Measurements from ENCODE around the gene PKMYT1.

DNA sequence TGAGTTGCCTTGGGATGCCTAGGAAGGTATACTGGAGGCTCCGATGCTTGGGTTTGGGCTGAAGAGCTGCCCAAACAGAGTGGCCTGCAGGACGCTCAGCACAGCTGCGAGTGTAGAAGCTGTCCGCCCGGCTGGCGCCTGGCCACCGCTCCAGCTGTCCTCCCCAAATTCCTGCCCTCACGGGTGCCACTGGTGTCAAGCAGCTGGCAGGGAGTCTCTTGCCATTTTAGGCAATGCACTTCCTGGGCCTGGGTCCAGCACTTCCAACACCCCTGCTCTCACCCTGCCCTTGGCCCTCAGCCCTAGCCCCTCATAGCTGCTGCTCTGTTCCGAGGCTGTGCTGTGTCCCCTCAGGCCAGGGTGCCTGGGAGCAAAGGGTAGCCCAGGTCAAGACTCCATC lies 5.2 kb upstream of the PKMYT1 start:
- TF ChIP-seq, protein P1, sequence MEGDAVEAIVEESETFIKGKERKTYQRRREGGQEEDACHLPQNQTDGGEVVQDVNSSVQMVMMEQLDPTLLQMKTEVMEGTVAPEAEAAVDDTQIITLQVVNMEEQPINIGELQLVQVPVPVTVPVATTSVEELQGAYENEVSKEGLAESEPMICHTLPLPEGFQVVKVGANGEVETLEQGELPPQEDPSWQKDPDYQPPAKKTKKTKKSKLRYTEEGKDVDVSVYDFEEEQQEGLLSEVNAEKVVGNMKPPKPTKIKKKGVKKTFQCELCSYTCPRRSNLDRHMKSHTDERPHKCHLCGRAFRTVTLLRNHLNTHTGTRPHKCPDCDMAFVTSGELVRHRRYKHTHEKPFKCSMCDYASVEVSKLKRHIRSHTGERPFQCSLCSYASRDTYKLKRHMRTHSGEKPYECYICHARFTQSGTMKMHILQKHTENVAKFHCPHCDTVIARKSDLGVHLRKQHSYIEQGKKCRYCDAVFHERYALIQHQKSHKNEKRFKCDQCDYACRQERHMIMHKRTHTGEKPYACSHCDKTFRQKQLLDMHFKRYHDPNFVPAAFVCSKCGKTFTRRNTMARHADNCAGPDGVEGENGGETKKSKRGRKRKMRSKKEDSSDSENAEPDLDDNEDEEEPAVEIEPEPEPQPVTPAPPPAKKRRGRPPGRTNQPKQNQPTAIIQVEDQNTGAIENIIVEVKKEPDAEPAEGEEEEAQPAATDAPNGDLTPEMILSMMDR (conservative IDR thresholded peaks at IDR 0.05 in 1 of 2, IDR thresholded peaks at IDR 0.05 in 1 of 2; ENCODE audit: low read depth in 1 of 2, low read length in 2 of 2), result no peak
- TF ChIP-seq EZH2 (IDR thresholded peaks at IDR 0.05; ENCODE audit: low read length, missing control alignments), result no peak
